ENCODE results near the gene PRKAG1.

PRKAG1 gene

GRCh38 chr12:49030714-49031572 is 12.4 kb upstream of the PRKAG1 start:
- no peak for DNase-seq

- no peak for DNase-seq
Measured at GRCh38 chr12:49030119-49030518, 11.5 kb upstream of the PRKAG1 start.

GRCh38 chr12:49028666-49029275 is 10.2 kb upstream of the PRKAG1 start:
- DNase-seq: no peak

- no peak for DNase-seq
Measured at GRCh38 chr12:49027846-49028555, 9.4 kb upstream of the PRKAG1 start.

GRCh38 chr12:49026678-49027480 is 8.3 kb upstream of the PRKAG1 start:
- DNase-seq: no peak

GRCh38 chr12:49026101-49026500 is 7.5 kb upstream of the PRKAG1 start:
- DNase-seq: no peak

GRCh38 chr12:49025463-49025862 is 6.9 kb upstream of the PRKAG1 start:
- DNase-seq: no peak

- DNase-seq: no peak
Measured at GRCh38 chr12:49024543-49024942, 6.0 kb upstream of the PRKAG1 start.

- DNase-seq: no peak
Measured at GRCh38 chr12:49023812-49024211, 5.2 kb upstream of the PRKAG1 start.

- DNase-seq: no peak
Measured at GRCh38 chr12:49022558-49023178, 4.1 kb upstream of the PRKAG1 start.

- DNase-seq: no peak
Measured at GRCh38 chr12:49021292-49021915, 2.8 kb upstream of the PRKAG1 start.

- no peak for DNase-seq
Measured at GRCh38 chr12:49020441-49020840, 1.9 kb upstream of the PRKAG1 start.

GRCh38 chr12:49019443-49020324 is 1.1 kb upstream of the PRKAG1 start:
- no peak for DNase-seq

GRCh38 chr12:49019120-49019430 is 499 bp upstream of the PRKAG1 start:
- no peak for DNase-seq

GRCh38 chr12:49017891-49018260 is 700 bp downstream of the PRKAG1 start:
- DNase-seq: no peak

- DNase-seq: no peak
Measured at GRCh38 chr12:49015196-49015595, 3.4 kb downstream of the PRKAG1 start.

GRCh38 chr12:49014547-49014946 is 4.0 kb downstream of the PRKAG1 start:
- no peak for DNase-seq

GRCh38 chr12:49013428-49013827 is 5.1 kb downstream of the PRKAG1 start:
- no peak for DNase-seq

GRCh38 chr12:49012739-49013138 is 5.8 kb downstream of the PRKAG1 start:
- no peak for DNase-seq

- no peak for DNase-seq
Measured at GRCh38 chr12:49010092-49010668, 8.4 kb downstream of the PRKAG1 start.

GRCh38 chr12:49008943-49009342 is 9.6 kb downstream of the PRKAG1 start:
- DNase-seq: no peak

Measured in cortex of kidney (tissue), 1 donor.